Measurements from ENCODE around the gene LUC7L3. TPM values are rescaled to one million over a fixed set of nuclear protein-coding genes. Genes with fewer than 3 reads are reported as not detected.
"Not testable (repeated sequence)": the region's sequence is repeated elsewhere in the genome, so short reads cannot be mapped to it uniquely, and the experiment has no call there.

The LUC7L3 gene
- total RNA-seq, 1 donor from 2014 or later, result 32.0 TPM

GRCh38 chr17:50676065-50676975, 43.1 kb upstream of the LUC7L3 start:
- Histone ChIP-seq H3K4me1 (peaks cover 2 to 7% of the 10 kb centered on the region in 2 donors), H3K36me3 (peaks cover 0 to 3% of the 10 kb centered on the region in 2 donors), H3K27ac (no peak overlapping the region), H3K9me3 (no peaks in the 10 kb centered on the region), H3K27me3 (no peaks in the 10 kb centered on the region), H3K4me3 (no peak overlapping the region)
- intact Hi-C loops (cut with DNase I), result no loop called here
- no peak for TF ChIP-seq CTCF (IDR thresholded peaks at IDR 0.05)
- DNase-seq (ENCODE audit: low spot score in 2 of 2), result no peak

- Histone ChIP-seq H3K4me3 (no peak overlapping the region), H3K9me3 (no peaks in the 10 kb centered on the region), H3K27ac (no peak overlapping the region), H3K4me1 (peaks cover under 1 to 6% of the 10 kb centered on the region in 2 donors), H3K36me3 (peaks cover 0 to 3% of the 10 kb centered on the region in 2 donors), H3K27me3 (no peaks in the 10 kb centered on the region)
- TF ChIP-seq CTCF (IDR thresholded peaks at IDR 0.05), result no peak
- intact Hi-C loops (cut with DNase I), result no loop called here
- no peak for DNase-seq (ENCODE audit: low spot score in 2 of 2)
Measured at GRCh38 chr17:50677851-50678375, 41.5 kb upstream of the LUC7L3 start.

- H3K27me3 ChIP-seq, result no peaks in the 10 kb centered on the region
- H3K4me3 ChIP-seq, result no peak overlapping the region
- intact Hi-C loops (cut with DNase I), result no loop called here
- TF ChIP-seq CTCF (IDR thresholded peaks at IDR 0.05), result no peak
- DNase-seq (ENCODE audit: low spot score in 2 of 2), result no peak
- no peaks in the 10 kb centered on the region for H3K4me1 ChIP-seq
- peaks cover 0 to 3% of the 10 kb centered on the region in 2 donors for H3K36me3 ChIP-seq
- H3K9me3 ChIP-seq, result no peaks in the 10 kb centered on the region
- no peak overlapping the region for H3K27ac ChIP-seq
Measured at GRCh38 chr17:50679008-50679544, 40.3 kb upstream of the LUC7L3 start.

GRCh38 chr17:50680126-50680525, 39.3 kb upstream of the LUC7L3 start:
- intact Hi-C loops (cut with DNase I), result loop anchor here (2.0 kb wide), 1 partner anchor 49 kb away; no protein-coding TSS in a partner anchor
- Histone ChIP-seq H3K9me3 (no peaks in the 10 kb centered on the region), H3K36me3 (peaks cover 0 to 3% of the 10 kb centered on the region in 2 donors), H3K27ac (no peak overlapping the region), H3K4me3 (no peak overlapping the region), H3K4me1 (no peaks in the 10 kb centered on the region), H3K27me3 (no peaks in the 10 kb centered on the region)
- no peak for DNase-seq (ENCODE audit: low spot score in 2 of 2)
- TF ChIP-seq CTCF (IDR thresholded peaks at IDR 0.05), result no peak

- not testable (repeated sequence) for H3K27ac ChIP-seq, H3K4me3 ChIP-seq
Measured at GRCh38 chr17:50680543-50681262, 38.7 kb upstream of the LUC7L3 start.

More at GRCh38 chr17:50680543-50681262, 38.7 kb upstream of the LUC7L3 start:
- intact Hi-C loops (cut with DNase I), result loop anchor here (2.0 kb wide), 1 partner anchor 50 kb away; no protein-coding TSS in a partner anchor
- H3K36me3 ChIP-seq; H3K4me1 ChIP-seq; H3K27me3 ChIP-seq; DNase-seq (ENCODE audit: low spot score in 2 of 2); H3K9me3 ChIP-seq: not testable (repeated sequence)
